WTC11 (cell line): ENCODE measurements around the gene KLK6. TPM values are rescaled to one million over a fixed set of nuclear protein-coding genes. Genes with fewer than 3 reads are reported as not detected.

Experiments
- ATAC-seq: fragments of 200-7000 bp; cut with Tn5 transposase; 2 replicates; pipeline ENCODE4 v1.10.0; 2021; ENCODE audit warnings: mild to moderate bottlenecking, moderate library complexity
- Bru-seq: library from RNA; stranded (reverse); fragments of 400-500 nt; gene quantifications from one replicate; lab custom pipeline; 2021; lab: Mats Ljungman, UMichigan
- CTCF ChIA-PET: fragments of 300-600 bp; sonication (Branson Sonifier 250); formaldehyde crosslinking; loops from one replicate; lab custom pipeline; 2021; ENCODE audit warnings: antibody characterized with exemption; lab: Charles Lee
- POLR2A ChIA-PET: fragments of 350-600 bp; sonication (Branson Sonifier 250); formaldehyde crosslinking; loops from one replicate; lab custom pipeline; 2021; ENCODE audit warnings: antibody characterized with exemption; lab: Charles Lee
- DNase-seq: peaks from one replicate; pipeline ENCODE4 v3.0.0; 2021; ENCODE audit warnings: low spot score
- H3K27ac Mint-ChIP-seq: 2 replicates; pipeline ENCODE4 v1.8.0; 2021; ENCODE audit warnings: mixed read lengths
- H3K27me3 Mint-ChIP-seq: 2 replicates; pipeline ENCODE4 v1.8.0; 2021; ENCODE audit warnings: low read depth, mild to moderate bottlenecking, moderate library complexity, mixed read lengths
- H3K36me3 Mint-ChIP-seq: 2 replicates; pipeline ENCODE4 v1.8.0; 2021; ENCODE audit warnings: mixed read lengths
- H3K4me1 Mint-ChIP-seq: 2 replicates; pipeline ENCODE4 v1.8.0; 2022; ENCODE audit warnings: mixed read lengths
- H3K4me3 Mint-ChIP-seq: 2 replicates; pipeline ENCODE4 v1.8.0; 2021; ENCODE audit warnings: mild to moderate bottlenecking, moderate library complexity, mixed read lengths
- H3K9me3 Mint-ChIP-seq: 2 replicates; pipeline ENCODE4 v1.8.0; 2021; ENCODE audit warnings: mixed read lengths
- CDX4 ChIP-seq: fragments of 250-450 bp; sonication (Bioruptor Pico); IDR thresholded peaks from 2 replicates; pipeline ENCODE4 v1.9.0; 2021; ENCODE audit warnings: moderate library complexity, mild to moderate bottlenecking, inconsistent platforms, borderline replicate concordance
- E2F4 ChIP-seq: sonication (generic); formaldehyde crosslinking; IDR thresholded peaks from 2 replicates; pipeline ENCODE4 v1.8.1; 2022; ENCODE audit warnings: low read depth, mild to moderate bottlenecking, moderate library complexity, missing genetic modification reagents, borderline replicate concordance
- FOXK1 ChIP-seq: sonication (generic); formaldehyde crosslinking; IDR thresholded peaks from 2 replicates; pipeline ENCODE4 v1.8.0; 2022; ENCODE audit warnings: mild to moderate bottlenecking, moderate library complexity, missing genetic modification reagents
- IRF2 ChIP-seq: sonication (generic); formaldehyde crosslinking; IDR thresholded peaks from 2 replicates; pipeline ENCODE4 v1.8.0; 2022; ENCODE audit warnings: low read depth, missing genetic modification reagents, borderline replicate concordance
- KAT7 ChIP-seq: sonication (generic); formaldehyde crosslinking; IDR thresholded peaks from 2 replicates; pipeline ENCODE4 v1.8.1; 2023; ENCODE audit warnings: missing genetic modification reagents, mild to moderate bottlenecking, borderline replicate concordance
- MAX ChIP-seq: sonication (generic); formaldehyde crosslinking; IDR thresholded peaks from 2 replicates; pipeline ENCODE4 v1.8.0; 2022; ENCODE audit warnings: mild to moderate bottlenecking, missing genetic modification reagents
- MLX ChIP-seq: sonication (generic); formaldehyde crosslinking; IDR thresholded peaks from 2 replicates; pipeline ENCODE4 v1.8.1; 2023; ENCODE audit warnings: mild to moderate bottlenecking, missing genetic modification reagents, moderate library complexity
- NFE2L1 ChIP-seq: sonication (generic); formaldehyde crosslinking; IDR thresholded peaks from 2 replicates; pipeline ENCODE4 v1.8.1; 2023; ENCODE audit warnings: missing genetic modification reagents
- RORB ChIP-seq: fragments of 250-450 bp; sonication (Bioruptor Pico); IDR thresholded peaks from 2 replicates; pipeline ENCODE4 v1.9.0; 2021; ENCODE audit warnings: mild to moderate bottlenecking
- ZNF232 ChIP-seq: sonication (generic); formaldehyde crosslinking; IDR thresholded peaks from 2 replicates; pipeline ENCODE4 v1.8.0; 2022; ENCODE audit warnings: mild to moderate bottlenecking, missing genetic modification reagents
- ZNF425 ChIP-seq: fragments of 250-450 bp; sonication (Bioruptor Pico); conservative IDR thresholded peaks from 2 replicates; pipeline ENCODE4 v1.9.0; 2021; ENCODE audit warnings: mild to moderate bottlenecking
- ZNF532 ChIP-seq: fragments of 250-450 bp; sonication (Bioruptor Pico); IDR thresholded peaks from 2 replicates; pipeline ENCODE4 v1.9.0; 2021; ENCODE audit warnings: mild to moderate bottlenecking, borderline replicate concordance
- long read RNA-seq, 3 experiments: library from RNA in 1 of 3; library from capped mRNA in 1 of 3; library from polyadenylated mRNA in 1 of 3; unstranded in 2 of 3; stranded (forward) in 1 of 3; transcript quantifications; one replicate each; pipeline ENCODE4 v2.0.0, GENCODE V29; 2021
- total RNA-seq: library from RNA; stranded (reverse); gene quantifications from 3 replicates; pipeline ENCODE4 v1.2.3, GENCODE V29; 2021

Gene KLK6
- total RNA-seq (0.52 to 1.1 TPM (median 0.92 TPM) in 3 replicates), Bru-seq, nascent RNA (percentile 7 among the genes with signal in this experiment)
- long read RNA-seq, experiment 1, partial matches to known transcripts: 0 of 3 reads
- long read RNA-seq, experiment 1, other reads (novel, unspliced or antisense): 0 of 3 reads
- long read RNA-seq, experiment 2, partial matches to known transcripts: 1 of 2 reads
- long read RNA-seq, experiment 2, other reads (novel, unspliced or antisense): 1 of 2 reads
- long read RNA-seq, experiment 3, partial matches to known transcripts: 0 of 2 reads
- long read RNA-seq, experiment 3, other reads (novel, unspliced or antisense): 0 of 2 reads

GRCh38 chr19:50969413-50969760 lies at the start of gene KLK6:
Gene KLK6, minus strand, starts transcription at chr19:50969591. Its CDS starts 1,487 bp downstream, at chr19:50968104.
- no peaks in the 10 kb centered on the region for H3K9me3 Mint-ChIP-seq
- TF ChIP-seq ZNF532 (CRISPR knock-in tag) (no peak), NFE2L1 (CRISPR knock-in tag) (no peak), ZNF232 (CRISPR knock-in tag) (no peak), KAT7 (CRISPR knock-in tag) (no peak), ZNF425 (CRISPR knock-in tag) (no peak), E2F4 (CRISPR knock-in tag) (no peak), RORB (no peak)
- TF ChIP-seq, all 79 proteins: peak for 0
- ChIA-PET POLR2A (no interaction called here), CTCF (no interaction called here)
- DNase-seq (no peak), ATAC-seq (no peak; the same call in 1 of the 2 replicates)
- Mint-ChIP-seq H3K4me3 (no peak within 1 kb of the TSS), H3K36me3 (no peaks in the 10 kb centered on the region), H3K27me3 (peaks cover 10% of the 10 kb centered on the region), H3K27ac (no peak within 1 kb of the TSS; the same call in 1 of the 2 replicates), H3K4me1 (peaks cover 26% of the 10 kb centered on the region)

GRCh38 chr19:51018745-51019543 lies 49.6 kb upstream of the KLK6 start:
- H3K27ac Mint-ChIP-seq: no peak overlapping the region
- H3K27me3 Mint-ChIP-seq: peaks cover 50% of the 10 kb centered on the region
- ChIA-PET POLR2A (interaction anchor here (0.6 to 1.0 kb wide), 3 partner anchors 16 to 411 kb away, joined by 3 to 4 read pairs (median 3); partner anchors contain the start of genes KLK12 and KLK13), CTCF (interaction anchor here (0.6 to 8.5 kb wide), 11 partner anchors 17 to 349 kb away, joined by 3 to 347 read pairs (median 5); partner anchors contain the start of genes KLK13 and KLK8)
- no peaks in the 10 kb centered on the region for H3K36me3 Mint-ChIP-seq
- H3K4me3 Mint-ChIP-seq: peak overlapping the region; percentile 89
- H3K4me1 Mint-ChIP-seq: peaks cover 22% of the 10 kb centered on the region
- peak; percentile 22 for ATAC-seq
- H3K9me3 Mint-ChIP-seq: no peaks in the 10 kb centered on the region
- TF ChIP-seq FOXK1: 0 out of 2 replicates have a peak, but pooled peaks have one; percentile 27
- TF ChIP-seq CDX4 (CRISPR knock-in tag): no peak
- 0 out of 2 replicates have a peak, but pooled peaks have one; percentile 36 for TF ChIP-seq MAX (CRISPR knock-in tag)
- no peak for TF ChIP-seq IRF2 (CRISPR knock-in tag)
- no peak for TF ChIP-seq MLX
- TF ChIP-seq, all 79 proteins: peak for 2
- peak; percentile 55 for DNase-seq
